Neural cell (in vitro differentiated cells): ENCODE results near the gene FGF12. TPM values are rescaled to one million over a fixed set of nuclear protein-coding genes. Genes with fewer than 3 reads are reported as not detected.

ENCODE experiments used
- H2AFZ ChIP-seq: fragments of 200-600, 300-800 bp; sonication (generic), shearing (Covaris generic); 2 replicates; pipeline ENCODE4 v1.6.0; 2014; ENCODE audit warnings: low read depth, mild to moderate bottlenecking, antibody characterized with exemption, low read length, moderate library complexity
- H3F3A ChIP-seq: fragments of 200-600 bp; shearing (Covaris generic); 2 replicates; pipeline ENCODE4 v1.6.1; 2016; ENCODE audit warnings: mild to moderate bottlenecking, moderate library complexity, mixed read lengths, antibody characterized with exemption, low read length; ENCODE audit not compliant: insufficient read depth, poor library complexity, severe bottlenecking
- H3K27ac ChIP-seq: fragments of 200-600, 300-800 bp; sonication (generic), shearing (Covaris generic); 2 replicates; pipeline ENCODE4 v1.5.1; 2014; ENCODE audit warnings: mild to moderate bottlenecking, low read length, moderate library complexity
- H3K27me3 ChIP-seq: fragments of 300-800, 200-600 bp; sonication (generic), shearing (Covaris generic); 2 replicates; pipeline ENCODE4 v1.6.0; 2014; ENCODE audit warnings: mild to moderate bottlenecking, low read depth, low read length, moderate library complexity; ENCODE audit not compliant: insufficient read depth
- H3K36me3 ChIP-seq: fragments of 300-800, 200-600 bp; sonication (generic), shearing (Covaris generic); 2 replicates; pipeline ENCODE4 v1.5.1; 2014; ENCODE audit warnings: mild to moderate bottlenecking, antibody characterized with exemption, low read length, moderate library complexity; ENCODE audit not compliant: insufficient read depth
- H3K4me2 ChIP-seq: fragments of 300-800, 200-600 bp; sonication (generic), shearing (Covaris generic); 2 replicates; pipeline ENCODE4 v1.6.0; 2014; ENCODE audit warnings: mild to moderate bottlenecking, low read length
- H3K4me3 ChIP-seq: fragments of 300-800, 200-600 bp; sonication (generic), shearing (Covaris generic); 2 replicates; pipeline ENCODE4 v1.5.1; 2014; ENCODE audit warnings: mild to moderate bottlenecking, low read length, moderate library complexity
- H3K79me2 ChIP-seq: fragments of 200-600 bp; shearing (Covaris generic); replicated peaks from 2 replicates; pipeline ENCODE4 v1.6.0; 2014; ENCODE audit warnings: mild to moderate bottlenecking, low read length, moderate library complexity; ENCODE audit not compliant: insufficient read depth
- H3K9ac ChIP-seq: fragments of 300-800, 200-600 bp; sonication (generic), shearing (Covaris generic); 2 replicates; pipeline ENCODE4 v1.6.1; 2016; ENCODE audit warnings: mild to moderate bottlenecking, low read length, mixed read lengths
- H3K9me2 ChIP-seq: fragments of 200-600 bp; shearing (Covaris generic); 2 replicates; pipeline ENCODE4 v1.6.1; 2016; ENCODE audit warnings: mild to moderate bottlenecking, low read length, mixed read lengths; ENCODE audit not compliant: insufficient read depth
- H3K9me3 ChIP-seq: fragments of 200-600, 300-800 bp; sonication (generic), shearing (Covaris generic); 2 replicates; pipeline ENCODE4 v1.6.1; 2016; ENCODE audit warnings: mild to moderate bottlenecking, mixed run types, low read length, moderate library complexity, mixed read lengths
- H4K20me1 ChIP-seq: fragments of 200-600 bp; shearing (Covaris generic); 2 replicates; pipeline ENCODE4 v1.6.1; 2016; ENCODE audit warnings: mild to moderate bottlenecking, mixed run types; ENCODE audit not compliant: insufficient read depth
- EP300 ChIP-seq: fragments of 450-650 bp; conservative IDR thresholded peaks from 2 replicates; pipeline ENCODE4 v1.6.1; 2014; ENCODE audit warnings: antibody characterized with exemption, mild to moderate bottlenecking, moderate library complexity; ENCODE audit not compliant: poor library complexity, severe bottlenecking
- EZH2 ChIP-seq: fragments of 200-600, 300-800 bp; shearing (Covaris generic), sonication (generic); IDR thresholded peaks from 2 replicates; pipeline ENCODE4 v1.6.1; 2014; ENCODE audit warnings: antibody characterized with exemption, low read length, borderline replicate concordance, mild to moderate bottlenecking; ENCODE audit not compliant: insufficient read depth, poor library complexity, severe bottlenecking
- MXI1 ChIP-seq: fragments of 450-650 bp; conservative IDR thresholded peaks from 2 replicates; pipeline ENCODE4 v1.6.1; 2014; ENCODE audit warnings: antibody characterized with exemption, mild to moderate bottlenecking; ENCODE audit not compliant: poor library complexity, severe bottlenecking
- POLR2AphosphoS5 ChIP-seq: IDR thresholded peaks from 2 replicates; pipeline ENCODE4 v1.6.1; 2012
- RAD21 ChIP-seq: fragments of 450-650 bp; conservative IDR thresholded peaks from 2 replicates; pipeline ENCODE4 v1.6.1; 2014; ENCODE audit warnings: antibody characterized with exemption, mild to moderate bottlenecking, moderate library complexity
- SMC3 ChIP-seq: fragments of 450-650 bp; conservative IDR thresholded peaks from 2 replicates; pipeline ENCODE4 v1.6.1; 2014; ENCODE audit warnings: antibody characterized with exemption, mild to moderate bottlenecking, moderate library complexity; ENCODE audit not compliant: poor library complexity
- TAF1 ChIP-seq: IDR thresholded peaks from 2 replicates; pipeline ENCODE4 v1.6.1; 2012; ENCODE audit warnings: low read depth
- polyA plus RNA-seq: library from polyadenylated mRNA; depleted of rRNA; stranded (reverse); fragments of >200 nt; gene quantifications from 2 replicates; pipeline ENCODE4 v1.2.3, GENCODE V29; 2014
- TF ChIP-seq, protein P1 (sequence below): IDR thresholded peaks from 2 replicates; pipeline ENCODE4 v1.6.1; 2012; ENCODE audit warnings: borderline replicate concordance
- TF ChIP-seq, protein P2 (sequence below): fragments of 450-650 bp; IDR thresholded peaks from 2 replicates; pipeline ENCODE4 v1.5.1; 2014; ENCODE audit warnings: antibody characterized with exemption, mild to moderate bottlenecking, moderate library complexity; ENCODE audit not compliant: poor library complexity, severe bottlenecking

Gene FGF12
- polyA plus RNA-seq, 1 donor from 2014 or later: 4.8 TPM

DNA sequence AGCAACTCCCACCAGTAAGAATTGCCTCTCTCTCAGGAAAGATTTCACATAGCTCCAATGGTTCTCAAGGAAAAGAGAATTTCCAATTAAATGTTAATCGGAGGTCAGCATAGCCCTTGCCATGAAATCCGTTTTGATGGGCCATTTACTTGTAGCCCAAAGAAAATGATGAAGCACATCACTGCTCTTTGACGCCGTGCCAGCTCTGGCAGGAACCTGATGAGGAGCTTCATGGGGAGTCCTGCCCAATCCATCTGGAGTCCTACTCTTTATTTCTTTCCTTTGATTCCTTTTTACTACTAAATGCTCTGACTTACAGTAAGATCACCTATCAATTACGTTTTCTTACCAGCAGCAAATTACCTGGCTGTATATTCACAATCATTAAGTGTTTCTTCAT lies 84.7 kb downstream of the FGF12 start:
- H3K27ac ChIP-seq: no peak overlapping the region
- no peaks in the 10 kb centered on the region for H3K27me3 ChIP-seq
- H3K36me3 ChIP-seq: no peaks in the 10 kb centered on the region
- no peaks in the 10 kb centered on the region for H3K9me2 ChIP-seq
- no peak for TF ChIP-seq MXI1
- TF ChIP-seq RAD21: no peak
- no peak for TF ChIP-seq EP300
- TF ChIP-seq, protein P1, sequence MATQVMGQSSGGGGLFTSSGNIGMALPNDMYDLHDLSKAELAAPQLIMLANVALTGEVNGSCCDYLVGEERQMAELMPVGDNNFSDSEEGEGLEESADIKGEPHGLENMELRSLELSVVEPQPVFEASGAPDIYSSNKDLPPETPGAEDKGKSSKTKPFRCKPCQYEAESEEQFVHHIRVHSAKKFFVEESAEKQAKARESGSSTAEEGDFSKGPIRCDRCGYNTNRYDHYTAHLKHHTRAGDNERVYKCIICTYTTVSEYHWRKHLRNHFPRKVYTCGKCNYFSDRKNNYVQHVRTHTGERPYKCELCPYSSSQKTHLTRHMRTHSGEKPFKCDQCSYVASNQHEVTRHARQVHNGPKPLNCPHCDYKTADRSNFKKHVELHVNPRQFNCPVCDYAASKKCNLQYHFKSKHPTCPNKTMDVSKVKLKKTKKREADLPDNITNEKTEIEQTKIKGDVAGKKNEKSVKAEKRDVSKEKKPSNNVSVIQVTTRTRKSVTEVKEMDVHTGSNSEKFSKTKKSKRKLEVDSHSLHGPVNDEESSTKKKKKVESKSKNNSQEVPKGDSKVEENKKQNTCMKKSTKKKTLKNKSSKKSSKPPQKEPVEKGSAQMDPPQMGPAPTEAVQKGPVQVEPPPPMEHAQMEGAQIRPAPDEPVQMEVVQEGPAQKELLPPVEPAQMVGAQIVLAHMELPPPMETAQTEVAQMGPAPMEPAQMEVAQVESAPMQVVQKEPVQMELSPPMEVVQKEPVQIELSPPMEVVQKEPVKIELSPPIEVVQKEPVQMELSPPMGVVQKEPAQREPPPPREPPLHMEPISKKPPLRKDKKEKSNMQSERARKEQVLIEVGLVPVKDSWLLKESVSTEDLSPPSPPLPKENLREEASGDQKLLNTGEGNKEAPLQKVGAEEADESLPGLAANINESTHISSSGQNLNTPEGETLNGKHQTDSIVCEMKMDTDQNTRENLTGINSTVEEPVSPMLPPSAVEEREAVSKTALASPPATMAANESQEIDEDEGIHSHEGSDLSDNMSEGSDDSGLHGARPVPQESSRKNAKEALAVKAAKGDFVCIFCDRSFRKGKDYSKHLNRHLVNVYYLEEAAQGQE: no peak
- TF ChIP-seq SMC3: no peak
- TF ChIP-seq, protein P2, sequence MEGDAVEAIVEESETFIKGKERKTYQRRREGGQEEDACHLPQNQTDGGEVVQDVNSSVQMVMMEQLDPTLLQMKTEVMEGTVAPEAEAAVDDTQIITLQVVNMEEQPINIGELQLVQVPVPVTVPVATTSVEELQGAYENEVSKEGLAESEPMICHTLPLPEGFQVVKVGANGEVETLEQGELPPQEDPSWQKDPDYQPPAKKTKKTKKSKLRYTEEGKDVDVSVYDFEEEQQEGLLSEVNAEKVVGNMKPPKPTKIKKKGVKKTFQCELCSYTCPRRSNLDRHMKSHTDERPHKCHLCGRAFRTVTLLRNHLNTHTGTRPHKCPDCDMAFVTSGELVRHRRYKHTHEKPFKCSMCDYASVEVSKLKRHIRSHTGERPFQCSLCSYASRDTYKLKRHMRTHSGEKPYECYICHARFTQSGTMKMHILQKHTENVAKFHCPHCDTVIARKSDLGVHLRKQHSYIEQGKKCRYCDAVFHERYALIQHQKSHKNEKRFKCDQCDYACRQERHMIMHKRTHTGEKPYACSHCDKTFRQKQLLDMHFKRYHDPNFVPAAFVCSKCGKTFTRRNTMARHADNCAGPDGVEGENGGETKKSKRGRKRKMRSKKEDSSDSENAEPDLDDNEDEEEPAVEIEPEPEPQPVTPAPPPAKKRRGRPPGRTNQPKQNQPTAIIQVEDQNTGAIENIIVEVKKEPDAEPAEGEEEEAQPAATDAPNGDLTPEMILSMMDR: no peak
- TF ChIP-seq POLR2AphosphoS5: no peak
- no peak for TF ChIP-seq EZH2
- no peak for TF ChIP-seq TAF1
- H3K4me3 ChIP-seq: no peak overlapping the region
- H3K9ac ChIP-seq: no peak overlapping the region
- no peaks in the 10 kb centered on the region for H3K9me3 ChIP-seq
- H3F3A ChIP-seq: no peaks in the 10 kb centered on the region
- H2AFZ ChIP-seq: no peak overlapping the region
- no peaks in the 10 kb centered on the region for H4K20me1 ChIP-seq
- no peak overlapping the region for H3K4me2 ChIP-seq
- H3K79me2 ChIP-seq: no peaks in the 10 kb centered on the region

DNA sequence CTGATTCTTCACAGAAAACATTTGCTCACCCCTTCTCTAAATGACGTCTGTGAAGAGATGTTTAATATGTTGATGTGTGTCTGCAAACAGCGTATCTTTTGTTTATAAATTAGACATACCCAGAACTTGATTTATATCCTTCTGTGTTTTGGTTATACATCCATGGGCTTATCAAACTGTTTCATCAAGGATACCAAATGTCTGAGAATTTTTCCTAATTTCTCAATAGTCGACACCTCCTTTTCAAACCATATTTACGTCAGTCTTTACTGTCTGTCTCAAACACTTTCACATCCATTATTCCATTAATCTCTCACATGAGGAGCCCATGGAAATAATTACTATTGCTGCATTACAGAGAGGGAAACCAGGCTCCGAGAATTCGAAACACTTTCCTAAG lies 85.4 kb downstream of the FGF12 start:
- H3K4me3 ChIP-seq: no peak overlapping the region
- no peak overlapping the region for H2AFZ ChIP-seq
- no peaks in the 10 kb centered on the region for H3K27me3 ChIP-seq
- H3F3A ChIP-seq: no peaks in the 10 kb centered on the region
- no peak overlapping the region for H3K27ac ChIP-seq
- no peaks in the 10 kb centered on the region for H3K36me3 ChIP-seq
- H3K9ac ChIP-seq: no peak overlapping the region
- TF ChIP-seq EP300: no peak
- TF ChIP-seq, protein P2: no peak
- TF ChIP-seq POLR2AphosphoS5: no peak
- TF ChIP-seq, protein P1: no peak
- TF ChIP-seq TAF1: no peak
- TF ChIP-seq MXI1: no peak
- TF ChIP-seq SMC3: no peak
- H3K9me2 ChIP-seq: no peaks in the 10 kb centered on the region
- H3K4me2 ChIP-seq: no peak overlapping the region
- no peaks in the 10 kb centered on the region for H3K79me2 ChIP-seq
- no peaks in the 10 kb centered on the region for H3K9me3 ChIP-seq
- H4K20me1 ChIP-seq: no peaks in the 10 kb centered on the region
